ENCODE measurements around the gene PDZRN3. TPM values are rescaled to one million over a fixed set of nuclear protein-coding genes. Genes with fewer than 3 reads are reported as not detected.

Gene PDZRN3
- total and polyA plus RNA-seq, 2 of the 13 experiments (the other 11 are each of a cell fraction or from before 2014, with no cell fraction given) = not detected

DNA sequence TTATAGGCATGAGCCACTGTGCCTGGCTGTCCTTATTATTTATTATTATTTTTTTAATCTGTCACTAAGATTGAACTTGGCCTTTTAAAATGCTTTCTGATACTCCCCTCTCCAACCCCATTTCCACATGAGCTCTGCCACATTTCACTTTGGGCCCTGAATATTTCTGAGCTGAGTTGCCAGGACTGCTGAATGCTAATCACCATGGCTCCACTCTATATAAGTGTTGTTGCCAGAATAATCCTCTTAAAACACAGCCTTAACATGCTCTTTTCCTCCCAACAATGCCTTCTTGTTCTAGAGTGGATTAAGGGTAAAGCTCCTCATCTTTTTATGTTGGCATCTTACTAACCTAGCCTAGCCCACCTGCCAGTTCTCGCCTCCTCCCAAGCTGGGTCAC, 124.4 kb downstream of the PDZRN3 start:
- H3K9me3 ChIP-seq (ENCODE audit: low read length) = no peaks in the 10 kb centered on the region
- H4K20me1 ChIP-seq (ENCODE audit: insufficient read depth, low read length) = no peaks in the 10 kb centered on the region
- ChIA-PET CTCF (ENCODE audit: low intra/inter-chr PET ratio, low total read pairs) (no interaction called here), POLR2A (no interaction called here)
- no peaks in the 10 kb centered on the region for H3K4me1 ChIP-seq (ENCODE audit: insufficient read depth, low read length)
- no peaks in the 10 kb centered on the region for H3K27me3 ChIP-seq (ENCODE audit: control insufficient read depth in 1 of 2, insufficient read depth in 2 of 2, low read length in 2 of 2)
- in situ Hi-C loops (cut with HindIII; ENCODE audit: extremely low pct_ligation_motif_present, low pct_unique_long_range_greater_than_20kb) = loop anchor here (5.0 to 10.0 kb wide), 2 partner anchors 306 to 403 kb away; no protein-coding TSS in a partner anchor
- no peak overlapping the region for H3K4me3 ChIP-seq (replicated peaks in 1 of 3; ENCODE audit: insufficient read depth in 1 of 3, low read depth in 2 of 3, low read length in 3 of 3)
- 21% methylated on average over 1 of the region's 1 CpG for WGBS (ENCODE audit: low lambda C conversion rate)
- TF ChIP-seq EEA1 (CRISPR knock-in tag; IDR thresholded peaks at IDR 0.05; ENCODE audit: borderline replicate concordance) (no peak), ZSCAN20 (CRISPR knock-in tag; IDR thresholded peaks at IDR 0.05; ENCODE audit: borderline replicate concordance) (no peak), ZSCAN21 (CRISPR knock-in tag; IDR thresholded peaks at IDR 0.05; ENCODE audit: borderline replicate concordance) (no peak), STAT5B (CRISPR knock-in tag; IDR thresholded peaks at IDR 0.05) (no peak), ZNF749 (CRISPR knock-in tag; IDR thresholded peaks at IDR 0.05; ENCODE audit: borderline replicate concordance) (no peak), ATF7 (IDR thresholded peaks at IDR 0.05) (no peak), ATF7 (CRISPR knock-in tag; IDR thresholded peaks at IDR 0.05) (no peak), PHF8 (CRISPR knock-in tag; IDR thresholded peaks at IDR 0.05) (no peak), KDM3A (CRISPR knock-in tag; IDR thresholded peaks at IDR 0.05; ENCODE audit: low read depth) (no peak)
- TF ChIP-seq, protein P1, sequence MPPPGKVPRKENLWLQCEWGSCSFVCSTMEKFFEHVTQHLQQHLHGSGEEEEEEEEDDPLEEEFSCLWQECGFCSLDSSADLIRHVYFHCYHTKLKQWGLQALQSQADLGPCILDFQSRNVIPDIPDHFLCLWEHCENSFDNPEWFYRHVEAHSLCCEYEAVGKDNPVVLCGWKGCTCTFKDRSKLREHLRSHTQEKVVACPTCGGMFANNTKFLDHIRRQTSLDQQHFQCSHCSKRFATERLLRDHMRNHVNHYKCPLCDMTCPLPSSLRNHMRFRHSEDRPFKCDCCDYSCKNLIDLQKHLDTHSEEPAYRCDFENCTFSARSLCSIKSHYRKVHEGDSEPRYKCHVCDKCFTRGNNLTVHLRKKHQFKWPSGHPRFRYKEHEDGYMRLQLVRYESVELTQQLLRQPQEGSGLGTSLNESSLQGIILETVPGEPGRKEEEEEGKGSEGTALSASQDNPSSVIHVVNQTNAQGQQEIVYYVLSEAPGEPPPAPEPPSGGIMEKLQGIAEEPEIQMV (CRISPR knock-in tag; IDR thresholded peaks at IDR 0.05; ENCODE audit: low read depth) = no peak
- TF ChIP-seq, protein P2, sequence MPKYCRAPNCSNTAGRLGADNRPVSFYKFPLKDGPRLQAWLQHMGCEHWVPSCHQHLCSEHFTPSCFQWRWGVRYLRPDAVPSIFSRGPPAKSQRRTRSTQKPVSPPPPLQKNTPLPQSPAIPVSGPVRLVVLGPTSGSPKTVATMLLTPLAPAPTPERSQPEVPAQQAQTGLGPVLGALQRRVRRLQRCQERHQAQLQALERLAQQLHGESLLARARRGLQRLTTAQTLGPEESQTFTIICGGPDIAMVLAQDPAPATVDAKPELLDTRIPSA (CRISPR knock-in tag; IDR thresholded peaks at IDR 0.05; ENCODE audit: borderline replicate concordance) = no peak
- TF ChIP-seq, protein P3, sequence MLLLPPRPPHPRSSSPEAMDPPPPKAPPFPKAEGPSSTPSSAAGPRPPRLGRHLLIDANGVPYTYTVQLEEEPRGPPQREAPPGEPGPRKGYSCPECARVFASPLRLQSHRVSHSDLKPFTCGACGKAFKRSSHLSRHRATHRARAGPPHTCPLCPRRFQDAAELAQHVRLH (CRISPR knock-in tag; IDR thresholded peaks at IDR 0.05; ENCODE audit: borderline replicate concordance, low read depth) = no peak
- H3K9ac ChIP-seq (ENCODE audit: insufficient read depth, low read depth, low read length) = no peak overlapping the region
- H3K4me2 ChIP-seq (ENCODE audit: low read depth, low read length) = no peak overlapping the region
- ATAC-seq = no peak
- no peak overlapping the region for H2AFZ ChIP-seq (ENCODE audit: low read length)
- no peaks in the 10 kb centered on the region for H3K79me2 ChIP-seq (ENCODE audit: insufficient read depth, low read length)
- H3K27ac ChIP-seq (ENCODE audit: extremely low read length, insufficient read depth, low read length) = no peak overlapping the region
- H3K36me3 ChIP-seq (replicated peaks in 1 of 2; ENCODE audit: control insufficient read depth in 1 of 2, insufficient read depth in 2 of 2, low read length in 2 of 2) = no peaks in the 10 kb centered on the region
- no peak for DNase-seq (ENCODE audit: low spot score)
- FAIRE-seq = no peak
- BruUV-seq (replicated peaks) = no TSS peak
- intact Hi-C loops (cut with micrococcal nuclease; ENCODE audit: unreplicated experiment) = no loop called here

Measured in HepG2 (cell line).